ENCODE data around the gene UPK1A.

- TF ChIP-seq, protein P1, sequence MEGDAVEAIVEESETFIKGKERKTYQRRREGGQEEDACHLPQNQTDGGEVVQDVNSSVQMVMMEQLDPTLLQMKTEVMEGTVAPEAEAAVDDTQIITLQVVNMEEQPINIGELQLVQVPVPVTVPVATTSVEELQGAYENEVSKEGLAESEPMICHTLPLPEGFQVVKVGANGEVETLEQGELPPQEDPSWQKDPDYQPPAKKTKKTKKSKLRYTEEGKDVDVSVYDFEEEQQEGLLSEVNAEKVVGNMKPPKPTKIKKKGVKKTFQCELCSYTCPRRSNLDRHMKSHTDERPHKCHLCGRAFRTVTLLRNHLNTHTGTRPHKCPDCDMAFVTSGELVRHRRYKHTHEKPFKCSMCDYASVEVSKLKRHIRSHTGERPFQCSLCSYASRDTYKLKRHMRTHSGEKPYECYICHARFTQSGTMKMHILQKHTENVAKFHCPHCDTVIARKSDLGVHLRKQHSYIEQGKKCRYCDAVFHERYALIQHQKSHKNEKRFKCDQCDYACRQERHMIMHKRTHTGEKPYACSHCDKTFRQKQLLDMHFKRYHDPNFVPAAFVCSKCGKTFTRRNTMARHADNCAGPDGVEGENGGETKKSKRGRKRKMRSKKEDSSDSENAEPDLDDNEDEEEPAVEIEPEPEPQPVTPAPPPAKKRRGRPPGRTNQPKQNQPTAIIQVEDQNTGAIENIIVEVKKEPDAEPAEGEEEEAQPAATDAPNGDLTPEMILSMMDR (IDR thresholded peaks at IDR 0.05; ENCODE audit: poor library complexity, severe bottlenecking) = no peak
- TF ChIP-seq TAF1 (IDR thresholded peaks at IDR 0.05; ENCODE audit: low read depth) (no peak), EZH2 (IDR thresholded peaks at IDR 0.05; ENCODE audit: borderline replicate concordance, insufficient read depth, low read length, poor library complexity, severe bottlenecking) (no peak), POLR2AphosphoS5 (IDR thresholded peaks at IDR 0.05) (no peak)
Observed at GRCh38 chr19:35719402-35720162, 53.3 kb downstream of the UPK1A start.

Data from neural cell (in vitro differentiated cells).